H1 (cell line): ENCODE results near the gene GTF2F1. TPM values are rescaled to one million over a fixed set of nuclear protein-coding genes. Genes with fewer than 3 reads are reported as not detected.

Source experiments
- CTCF ChIA-PET: fragments of 300-600 bp; sonication (Branson Sonifier 250); formaldehyde crosslinking; loops from one replicate; lab custom pipeline; 2021; ENCODE audit not compliant: partially characterized antibody; lab: Charles Lee
- POLR2A ChIA-PET: fragments of 300-600 bp; sonication (Branson Sonifier 250); formaldehyde crosslinking; loops from one replicate; lab custom pipeline; 2021; ENCODE audit warnings: inconsistent platforms; ENCODE audit not compliant: partially characterized antibody; lab: Charles Lee
- DNase-seq, 2 experiments: peaks; one replicate each; pipeline versions ENCODE4 v3.0.0 to v3.0.0-alpha.2; 2010 to 2022; ENCODE audit warnings: low spot score in 2 of 2, low read depth in 1 of 2, mixed read lengths in 1 of 2
- FAIRE-seq: peaks from 2 replicates; lab custom pipeline; 2011; peaks lifted over from hg19 to GRCh38; lab: Jason Lieb, UNC
- H2AFZ ChIP-seq: 2 replicates; pipeline ENCODE4 v1.8.1; 2012; ENCODE audit warnings: low read length, inconsistent platforms
- H2AK5ac ChIP-seq: 2 replicates; pipeline ENCODE4 v1.6.1; 2013; ENCODE audit warnings: low read depth, low read length
- H2BK120ac ChIP-seq: replicated peaks from 2 replicates; pipeline ENCODE3; 2013; ENCODE audit warnings: low read depth, low read length, inconsistent platforms
- H2BK12ac ChIP-seq: 2 replicates; pipeline ENCODE4 v1.6.1; 2013; ENCODE audit warnings: low read depth, low read length
- H2BK15ac ChIP-seq: 2 replicates; pipeline ENCODE4 v1.6.1; 2013; ENCODE audit warnings: low read length
- H2BK20ac ChIP-seq: 2 replicates; pipeline ENCODE4 v1.6.1; 2013; ENCODE audit warnings: low read length
- H2BK5ac ChIP-seq: 2 replicates; pipeline ENCODE4 v1.6.1; 2013; ENCODE audit warnings: low read depth, low read length
- H3K14ac ChIP-seq: 2 replicates; pipeline ENCODE4 v1.6.1; 2013; ENCODE audit warnings: inconsistent platforms; ENCODE audit not compliant: insufficient read length
- H3K18ac ChIP-seq: 2 replicates; pipeline ENCODE4 v1.6.1; 2013; ENCODE audit warnings: low read length; ENCODE audit errors: extremely low read depth
- H3K23ac ChIP-seq: 2 replicates; pipeline ENCODE4 v1.6.1; 2013; ENCODE audit warnings: inconsistent platforms; ENCODE audit not compliant: insufficient read length
- H3K23me2 ChIP-seq: 2 replicates; pipeline ENCODE4 v1.6.1; 2013; ENCODE audit warnings: low read depth, low read length
- H3K27ac ChIP-seq: 2 replicates; pipeline ENCODE4 v1.6.1; 2011; ENCODE audit warnings: low read depth, low read length, inconsistent platforms
- H3K27me3 ChIP-seq, 4 experiments: replicated peaks in 1 of 4; 1 replicate in 1 of 4; 2 replicates in 3 of 4; pipeline versions ENCODE4 v1.6.1 to v1.8.1; 2011 to 2013; ENCODE audit warnings: low read length in 3 of 4, mild to moderate bottlenecking in 3 of 4, inconsistent platforms in 2 of 4, mixed read lengths in 2 of 4, moderate library complexity in 1 of 4; ENCODE audit not compliant: control insufficient read depth in 3 of 4, insufficient read depth in 3 of 4; ENCODE audit errors: extremely low read depth in 1 of 4
- H3K36me3 ChIP-seq, 4 experiments: 2 replicates each; pipeline versions ENCODE4 v1.6.1 to v1.8.1; 2011 to 2013; ENCODE audit warnings: mild to moderate bottlenecking in 4 of 4, low read length in 3 of 4, moderate library complexity in 2 of 4, control low read depth in 1 of 4, inconsistent platforms in 1 of 4; ENCODE audit not compliant: insufficient read depth in 4 of 4, control insufficient read depth in 2 of 4
- H3K4ac ChIP-seq: replicated peaks from 2 replicates; pipeline ENCODE3; 2013; ENCODE audit warnings: low read length, low read depth, mixed read lengths, inconsistent platforms; ENCODE audit not compliant: insufficient read length
- H3K4me1 ChIP-seq, 4 experiments: replicated peaks in 1 of 4; 1 replicate in 1 of 4; 2 replicates in 3 of 4; pipeline versions ENCODE4 v1.6.1 to v1.8.1; 2011 to 2013; ENCODE audit warnings: low read length in 3 of 4, inconsistent platforms in 2 of 4, mixed read lengths in 1 of 4; ENCODE audit not compliant: insufficient read depth in 4 of 4, control insufficient read depth in 3 of 4
- H3K4me2 ChIP-seq, 2 experiments: 2 replicates each; pipeline versions ENCODE4 v1.6.1 to v1.8.1; 2011 to 2013; ENCODE audit warnings: low read depth in 2 of 2, low read length in 2 of 2, control low read depth in 1 of 2, inconsistent platforms in 1 of 2, mild to moderate bottlenecking in 1 of 2; ENCODE audit not compliant: insufficient read depth in 1 of 2
- H3K4me3 ChIP-seq, 4 experiments: fragments of 200-600, 300-600 bp in 1 of 4; sonication (generic), shearing (Covaris generic), sonication (Bioruptor Twin) in 1 of 4; 2 replicates each; pipeline versions ENCODE4 v1.5.1 to v1.8.1; 2011 to 2016; ENCODE audit warnings: low read length in 4 of 4, low read depth in 3 of 4, control low read depth in 2 of 4, inconsistent platforms in 2 of 4, mild to moderate bottlenecking in 2 of 4, mixed read lengths in 1 of 4, moderate library complexity in 1 of 4; ENCODE audit not compliant: insufficient read depth in 2 of 4; ENCODE audit errors: extremely low read depth in 1 of 4
- H3K56ac ChIP-seq: replicated peaks from 2 replicates; pipeline ENCODE3; 2013; ENCODE audit warnings: low read depth, mild to moderate bottlenecking, mixed read lengths, low read length, inconsistent platforms; ENCODE audit not compliant: insufficient read length
- H3K79me1 ChIP-seq: 2 replicates; pipeline ENCODE4 v1.6.1; 2013; ENCODE audit warnings: low read depth, low read length, control low read depth
- H3K79me2 ChIP-seq, 2 experiments: 2 replicates each; pipeline versions ENCODE4 v1.6.1 to v1.8.1; 2012 to 2013; ENCODE audit warnings: low read length in 2 of 2, mild to moderate bottlenecking in 2 of 2, inconsistent platforms in 1 of 2; ENCODE audit not compliant: insufficient read depth in 2 of 2, control insufficient read depth in 1 of 2
- H3K9ac ChIP-seq, 4 experiments: replicated peaks in 1 of 4; 1 replicate in 1 of 4; 2 replicates in 3 of 4; pipeline versions ENCODE4 v1.6.1 to v1.8.1; 2011 to 2013; ENCODE audit warnings: low read depth in 3 of 4, low read length in 3 of 4, control low read depth in 2 of 4, mild to moderate bottlenecking in 2 of 4, moderate library complexity in 2 of 4, inconsistent platforms in 1 of 4; ENCODE audit errors: extremely low read depth in 1 of 4
- H3K9me3 ChIP-seq, 2 experiments: 2 replicates each; pipeline versions ENCODE4 v1.6.1 to v1.8.1; 2012 to 2013; ENCODE audit warnings: mild to moderate bottlenecking in 2 of 2, moderate library complexity in 2 of 2, control low read depth in 1 of 2, inconsistent platforms in 1 of 2, low read depth in 1 of 2, low read length in 1 of 2, mixed read lengths in 1 of 2; ENCODE audit not compliant: insufficient read depth in 2 of 2
- H4K20me1 ChIP-seq, 2 experiments: replicated peaks in 1 of 2; 2 replicates each; pipeline versions ENCODE3 to v1.8.1; 2011 to 2013; ENCODE audit warnings: inconsistent platforms in 2 of 2, low read length in 2 of 2, mild to moderate bottlenecking in 1 of 2; ENCODE audit not compliant: insufficient read depth in 2 of 2, control insufficient read depth in 1 of 2
- H4K5ac ChIP-seq: 2 replicates; pipeline ENCODE4 v1.6.1; 2013; ENCODE audit warnings: low read length, low read depth, mixed read lengths, inconsistent platforms; ENCODE audit not compliant: insufficient read length
- H4K8ac ChIP-seq: 2 replicates; pipeline ENCODE4 v1.8.0; 2013; ENCODE audit warnings: mild to moderate bottlenecking, moderate library complexity, low read length, inconsistent platforms; ENCODE audit not compliant: insufficient read depth; ENCODE audit errors: extremely low read depth
- H4K91ac ChIP-seq: replicated peaks from 2 replicates; pipeline ENCODE3; 2013; ENCODE audit warnings: low read length, mixed read lengths, inconsistent platforms; ENCODE audit not compliant: insufficient read length
- FOSL1 ChIP-seq: IDR thresholded peaks from 2 replicates; pipeline ENCODE4 v1.6.1; 2011; ENCODE audit warnings: mild to moderate bottlenecking, low read depth, low read length, moderate library complexity; ENCODE audit not compliant: insufficient read depth
- RXRA ChIP-seq: IDR thresholded peaks from 2 replicates; pipeline ENCODE4 v1.6.1; 2011; ENCODE audit warnings: low read depth, mild to moderate bottlenecking, low read length, moderate library complexity; ENCODE audit not compliant: insufficient read depth
- WGBS, 2 experiments: shearing (Covaris generic) in 1 of 2; methylation state at CpG; one replicate each; pipeline versions ENCODE4 v1.1.6 to v1.1.7; 2013 to 2015; ENCODE audit warnings: low lambda C conversion rate in 2 of 2, mixed read lengths in 2 of 2, inconsistent platforms in 1 of 2, low coverage in 1 of 2, missing lambda C conversion rate in 1 of 2; ENCODE audit not compliant: insufficient replicate concordance in 2 of 2, insufficient coverage in 1 of 2, insufficient read length in 1 of 2; ENCODE audit errors: extremely low coverage in 1 of 2, missing lambda C conversion rate in 1 of 2; 5-methylcytosine and 5-hydroxymethylcytosine counted together
- polyA plus RNA-seq, 7 experiments: library from polyadenylated mRNA; depleted of rRNA in 3 of 7; stranded (reverse) in 5 of 7; unstranded in 2 of 7; fragments of >200 nt in 5 of 7; fragments of 200-250 nt in 2 of 7; gene quantifications; 1 replicate in 5 of 7; 2 replicates in 1 of 7; 4 replicates in 1 of 7; pipeline versions ENCODE4 v1.2.1 to v1.2.3, GENCODE V29; 2011 to 2013; ENCODE audit warnings: missing spikeins in 2 of 7, mixed read lengths in 2 of 7
- total RNA-seq: library from RNA; stranded (reverse); fragmentation: NEBNext Ultra II Directional; extraction: Animal tissue kit (Norgen Biotek cat#: 25700); gene quantifications from 2 replicates; pipeline ENCODE4 v1.2.1, GENCODE V29; 2021

GTF2F1 gene
- total and polyA plus RNA-seq, 2 of the 8 experiments (the other 6 are each of a cell fraction or from before 2014, with no cell fraction given): 29.3 to 56.3 TPM

DNA sequence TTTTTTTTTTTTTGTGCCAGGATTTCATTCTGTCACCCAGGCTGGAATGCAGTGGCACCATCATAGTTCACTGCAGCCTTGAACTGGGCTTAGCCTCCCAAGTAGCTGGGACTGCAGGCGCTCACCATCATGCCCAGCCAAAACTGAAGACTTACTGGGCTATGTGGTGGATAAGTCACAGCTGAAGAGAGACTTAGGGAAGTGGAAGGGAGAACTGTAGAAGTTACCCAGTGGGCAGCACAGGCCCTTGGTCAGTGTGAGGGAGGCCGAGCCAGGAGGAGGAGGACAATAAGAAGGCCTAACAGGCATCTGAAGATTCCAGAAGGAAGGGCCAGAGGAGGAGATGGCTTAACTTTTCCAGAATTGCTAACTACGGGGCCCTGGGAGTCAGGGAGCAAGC is 13.2 kb downstream of the GTF2F1 start:
- Histone ChIP-seq H3K79me1 (no peaks in the 10 kb centered on the region), H3K36me3 (peaks cover 20 to 54% (median 37%) of the 10 kb centered on the region in 4 experiments), H3K4me3 (no peak overlapping the region), H3K23ac (no peak overlapping the region), H3K9ac (no peak overlapping the region), H4K91ac (no peak overlapping the region), H3K23me2 (no peaks in the 10 kb centered on the region), H3K27me3 (no peaks in the 10 kb centered on the region), H3K79me2 (no peaks in the 10 kb centered on the region), H3K18ac (no peak overlapping the region), H2BK120ac (no peak overlapping the region), H4K5ac (no peak overlapping the region), H4K8ac (no peak overlapping the region), H3K56ac (no peak overlapping the region), H4K20me1 (peaks cover 2 to 8% of the 10 kb centered on the region in 2 experiments), H3K4ac (no peak overlapping the region), H2BK5ac (no peak overlapping the region), H3K27ac (no peak overlapping the region), H2AFZ (no peak overlapping the region), H2BK12ac (no peak overlapping the region), H2BK20ac (no peak overlapping the region), H3K4me1 (peaks cover 0 to 6% (median 0%) of the 10 kb centered on the region in 4 experiments; a peak in 3 of 7 replicates), H3K14ac (no peak overlapping the region)
- DNase-seq (no peak), FAIRE-seq (no peak)
- CTCF ChIA-PET: no interaction called here
- 95% methylated on average over 3 of the region's 3 CpGs; no CpG with 5 or more reads in 1 of the 2 experiments for WGBS, 2 experiments
- no peak for TF ChIP-seq FOSL1
- no peak for TF ChIP-seq RXRA
- TF ChIP-seq, all 59 proteins: peak for 0
- Histone ChIP-seq H2AK5ac (no peak overlapping the region), H3K4me2 (no peak overlapping the region), H2BK15ac (no peak overlapping the region), H3K9me3 (peaks cover 5 to 11% of the 10 kb centered on the region in 2 experiments; a peak in 2 of 4 replicates)
- POLR2A ChIA-PET: interaction anchor here (0.9 to 9.9 kb wide), 3 partner anchors 11 to 44 kb away, joined by 3 to 81 read pairs (median 5); partner anchors contain the start of gene GTF2F1
